Measurements from ENCODE around the gene METTL23. TPM values are rescaled to one million over a fixed set of nuclear protein-coding genes. Genes with fewer than 3 reads are reported as not detected.

The METTL23 gene
- total RNA-seq, 1 donor from 2014 or later: 34.7 TPM

DNA sequence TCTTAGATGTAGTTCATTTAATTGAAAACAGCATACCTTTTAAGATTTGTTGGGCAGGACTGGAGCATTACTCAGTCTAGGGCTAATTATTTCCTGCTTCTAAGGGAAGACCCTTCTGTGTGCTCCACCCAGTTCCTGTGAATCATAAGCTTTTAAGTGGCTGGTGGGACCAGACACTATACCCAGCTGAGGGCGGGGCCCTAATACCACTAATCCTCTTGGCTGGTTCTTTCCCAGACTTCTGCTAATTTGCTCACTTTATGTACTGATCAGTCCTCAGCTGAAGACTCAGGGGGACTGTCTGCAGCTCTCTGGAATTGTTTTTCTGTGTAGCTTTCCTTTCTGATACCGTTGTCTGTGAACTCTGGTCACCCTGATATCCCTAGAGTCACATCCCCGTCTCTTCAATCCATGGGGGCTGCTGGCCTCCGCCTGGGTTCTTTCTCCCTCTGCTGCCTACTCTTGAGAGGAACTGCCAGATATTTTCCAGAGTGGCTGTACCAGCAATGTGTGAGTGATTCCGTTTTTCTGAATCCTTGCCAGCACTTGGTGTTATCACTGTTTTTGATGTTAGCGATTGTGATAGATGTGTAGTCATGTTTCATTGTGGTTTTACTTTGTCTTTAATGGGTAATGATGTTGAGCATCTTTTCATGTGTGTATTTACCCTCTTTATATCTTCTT is 46.3 kb downstream of the METTL23 start:
- no peak for DNase-seq (ENCODE audit: low read depth)
- TF ChIP-seq, protein P1, sequence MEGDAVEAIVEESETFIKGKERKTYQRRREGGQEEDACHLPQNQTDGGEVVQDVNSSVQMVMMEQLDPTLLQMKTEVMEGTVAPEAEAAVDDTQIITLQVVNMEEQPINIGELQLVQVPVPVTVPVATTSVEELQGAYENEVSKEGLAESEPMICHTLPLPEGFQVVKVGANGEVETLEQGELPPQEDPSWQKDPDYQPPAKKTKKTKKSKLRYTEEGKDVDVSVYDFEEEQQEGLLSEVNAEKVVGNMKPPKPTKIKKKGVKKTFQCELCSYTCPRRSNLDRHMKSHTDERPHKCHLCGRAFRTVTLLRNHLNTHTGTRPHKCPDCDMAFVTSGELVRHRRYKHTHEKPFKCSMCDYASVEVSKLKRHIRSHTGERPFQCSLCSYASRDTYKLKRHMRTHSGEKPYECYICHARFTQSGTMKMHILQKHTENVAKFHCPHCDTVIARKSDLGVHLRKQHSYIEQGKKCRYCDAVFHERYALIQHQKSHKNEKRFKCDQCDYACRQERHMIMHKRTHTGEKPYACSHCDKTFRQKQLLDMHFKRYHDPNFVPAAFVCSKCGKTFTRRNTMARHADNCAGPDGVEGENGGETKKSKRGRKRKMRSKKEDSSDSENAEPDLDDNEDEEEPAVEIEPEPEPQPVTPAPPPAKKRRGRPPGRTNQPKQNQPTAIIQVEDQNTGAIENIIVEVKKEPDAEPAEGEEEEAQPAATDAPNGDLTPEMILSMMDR (conservative IDR thresholded peaks at IDR 0.05; ENCODE audit: low read depth, low read length): no peak
- H3K4me3 ChIP-seq (ENCODE audit: low read depth, low read length): no peak overlapping the region

- no peak overlapping the region for H3K4me3 ChIP-seq (ENCODE audit: low read depth, low read length)
- no peak for DNase-seq (ENCODE audit: low read depth)
Observed at GRCh38 chr17:76775021-76775600, 48.5 kb downstream of the METTL23 start.

DNA sequence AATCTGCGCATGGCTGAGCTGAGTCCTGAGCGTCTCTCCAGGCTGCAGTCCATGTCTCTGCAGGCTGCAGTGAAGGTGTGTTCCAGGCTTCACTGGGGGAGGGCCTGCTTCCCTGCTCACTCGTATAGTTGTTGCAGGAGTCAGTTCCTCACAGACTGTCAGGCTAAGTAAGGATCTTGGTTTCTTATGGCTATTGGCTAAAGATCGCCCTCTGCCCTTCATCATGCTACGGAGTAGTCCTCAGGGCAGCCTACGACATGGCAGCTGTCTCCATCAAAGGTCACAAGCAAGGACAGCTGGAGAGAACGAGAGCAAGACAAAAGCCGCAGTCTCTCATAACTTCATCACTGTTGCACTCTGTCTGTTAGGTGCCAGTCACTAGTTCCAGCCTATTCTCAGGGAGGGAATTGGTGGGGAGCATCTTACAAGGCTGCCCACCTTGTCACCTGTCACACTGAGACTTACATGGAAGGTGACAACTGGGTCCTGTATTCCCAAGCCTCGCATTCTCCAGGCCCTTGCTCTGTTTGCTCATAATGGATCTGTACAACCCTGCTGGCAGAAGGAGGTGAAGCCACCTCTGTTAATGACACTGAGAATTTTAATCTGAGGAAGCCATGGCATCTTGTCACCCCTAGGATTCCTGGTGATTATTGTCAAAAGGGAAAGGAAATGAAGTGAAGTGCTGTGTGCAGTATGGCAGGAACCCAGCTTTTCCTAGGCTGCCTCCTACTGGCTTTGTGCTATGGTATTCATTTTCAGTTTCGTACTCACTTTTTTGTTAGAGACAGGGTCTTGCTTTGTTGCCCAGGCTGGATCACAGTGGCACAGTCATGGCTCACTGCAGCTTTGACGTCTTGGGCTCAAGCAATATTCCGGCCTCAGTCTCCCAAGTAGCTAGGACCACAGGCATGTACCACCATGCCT is 54.7 kb downstream of the METTL23 start:
- no peak overlapping the region for H3K4me3 ChIP-seq (ENCODE audit: low read depth, low read length)
- no peak for DNase-seq (ENCODE audit: low read depth)
- TF ChIP-seq, protein P1 (conservative IDR thresholded peaks at IDR 0.05; ENCODE audit: low read depth, low read length): peak; percentile 45

More at GRCh38 chr17:76775021-76775600, 48.5 kb downstream of the METTL23 start:
- TF ChIP-seq, protein P1 (conservative IDR thresholded peaks at IDR 0.05; ENCODE audit: low read depth, low read length): no peak

GRCh38 chr17:76783146-76783545 is 56.5 kb downstream of the METTL23 start:
- TF ChIP-seq, protein P1 (conservative IDR thresholded peaks at IDR 0.05; ENCODE audit: low read depth, low read length): no peak
- DNase-seq (ENCODE audit: low read depth): no peak

More at GRCh38 chr17:76783146-76783545, 56.5 kb downstream of the METTL23 start:
- no peak overlapping the region for H3K4me3 ChIP-seq (ENCODE audit: low read depth, low read length)

Other genes with a start within 250 kb of the METTL23 start
- 35.2 and 101 TPM in 2 replicates for gene RHBDF2, start 225.4 kb upstream of the METTL23 start, total RNA-seq
- 10.2 and 49.9 TPM in 2 replicates for gene CYGB, start 189.1 kb upstream of the METTL23 start, total RNA-seq
- gene PRCD, start 186.8 kb upstream of the METTL23 start, total RNA-seq: 0.22 and 5.8 TPM in 2 replicates
- gene ST6GALNAC2, start 141.0 kb upstream of the METTL23 start, total RNA-seq: 1.4 and 2.9 TPM in 2 replicates
- gene ST6GALNAC1, start 83.1 kb upstream of the METTL23 start, total RNA-seq: 0.36 and 0.52 TPM in 2 replicates
- 147 and 167 TPM in 2 replicates for gene MXRA7, start 15.9 kb upstream of the METTL23 start, total RNA-seq
- 30.2 and 41.2 TPM in 2 replicates for gene JMJD6, start 233 bp upstream of the METTL23 start, total RNA-seq
- gene SRSF2, start 10.5 kb downstream of the METTL23 start, total RNA-seq: 275 and 497 TPM in 2 replicates
- gene MFSD11, start 11.3 kb downstream of the METTL23 start, total RNA-seq: 12.4 and 13.5 TPM in 2 replicates
- gene MGAT5B, start 141.6 kb downstream of the METTL23 start, total RNA-seq: 1.7 and 7.5 TPM in 2 replicates

Data from epithelial cell of proximal tubule (primary cell).